NCI-H345 (cell line): ENCODE data around the gene SEZ6L2.
"Not testable (repeated sequence)": the region's sequence is repeated elsewhere in the genome, so short reads cannot be mapped to it uniquely, and the experiment has no call there.

Experiments used
- DNase-seq: peaks from one replicate; lab custom pipeline; 2025; lab: John Stamatoyannopoulos, UW

The SEZ6L2 gene

GRCh38 chr16:29854520-29855100 is 44.7 kb downstream of the SEZ6L2 start:
- no peak for DNase-seq

GRCh38 chr16:29852654-29853053 is 46.7 kb downstream of the SEZ6L2 start:
- no peak for DNase-seq

- no peak for DNase-seq
Observed at GRCh38 chr16:29850998-29851397, 48.4 kb downstream of the SEZ6L2 start.

- DNase-seq, result no peak
Observed at GRCh38 chr16:29849505-29849904, 49.8 kb downstream of the SEZ6L2 start.

DNA sequence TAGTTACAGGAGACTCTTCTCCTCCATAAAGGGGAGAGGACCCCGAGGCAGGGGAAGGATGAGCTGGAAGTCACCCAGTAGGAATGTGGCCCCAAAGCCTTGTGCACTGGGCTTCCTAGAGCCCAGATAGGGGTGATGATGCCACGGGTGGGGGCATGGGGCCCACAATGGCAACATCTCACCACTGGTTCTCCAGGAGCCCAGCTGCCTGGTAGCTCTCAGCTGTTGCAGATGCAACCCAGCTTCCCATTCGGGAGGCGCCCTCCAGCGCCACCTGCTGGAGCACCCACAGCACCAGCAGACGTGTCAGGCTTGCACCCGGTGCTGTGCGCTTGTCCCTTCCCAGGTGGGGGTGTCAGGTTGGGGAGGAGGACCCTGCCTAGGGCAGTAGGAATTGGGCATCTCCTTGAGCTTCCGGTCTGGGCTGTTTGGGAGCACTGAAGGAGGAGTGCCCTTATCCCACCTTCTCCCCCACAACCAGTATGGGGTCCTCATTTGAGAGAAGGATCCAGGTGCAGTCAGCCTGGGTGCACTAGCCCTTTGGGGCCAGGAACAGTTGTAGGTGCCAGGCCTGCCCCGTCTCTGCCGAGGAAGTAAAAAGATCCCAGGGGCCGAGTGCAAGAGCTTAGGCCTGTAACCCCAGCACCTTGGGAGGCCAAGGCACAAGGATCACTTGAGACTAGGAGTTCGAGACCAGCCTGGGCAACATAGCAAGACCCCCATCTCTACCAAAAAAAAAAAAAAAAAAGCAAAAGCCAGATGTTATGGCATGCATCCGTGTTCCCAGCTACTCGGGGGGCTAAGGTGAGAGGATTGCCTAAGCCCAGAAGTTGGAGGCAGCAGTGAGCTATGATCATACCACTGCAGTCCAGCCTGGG is 50.7 kb downstream of the SEZ6L2 start:
- DNase-seq, result peak; percentile 78

GRCh38 chr16:29845656-29846055 is 53.7 kb downstream of the SEZ6L2 start:
- no peak for DNase-seq

- DNase-seq, result no peak
Observed at GRCh38 chr16:29844575-29845331, 54.6 kb downstream of the SEZ6L2 start.

DNA sequence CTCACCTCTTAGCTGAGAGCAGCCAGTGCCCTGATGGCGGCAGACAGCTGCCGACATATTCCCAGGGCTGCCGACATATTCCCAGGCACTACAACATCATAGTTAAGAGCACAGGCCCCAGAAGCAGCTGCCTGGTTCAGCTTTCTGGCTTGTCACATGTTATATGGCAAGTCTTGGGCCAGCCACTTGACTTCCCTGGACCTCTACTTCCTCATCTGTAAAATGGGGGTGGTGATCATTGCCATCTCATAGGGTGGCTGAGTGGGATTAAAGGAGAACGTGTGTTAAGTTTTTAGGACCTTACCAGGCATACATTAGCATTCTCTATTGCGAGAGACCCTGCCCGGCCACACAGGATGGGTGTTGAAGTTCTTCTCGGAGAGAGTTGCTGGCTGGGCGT is 55.4 kb downstream of the SEZ6L2 start:
- no peak for DNase-seq

DNA sequence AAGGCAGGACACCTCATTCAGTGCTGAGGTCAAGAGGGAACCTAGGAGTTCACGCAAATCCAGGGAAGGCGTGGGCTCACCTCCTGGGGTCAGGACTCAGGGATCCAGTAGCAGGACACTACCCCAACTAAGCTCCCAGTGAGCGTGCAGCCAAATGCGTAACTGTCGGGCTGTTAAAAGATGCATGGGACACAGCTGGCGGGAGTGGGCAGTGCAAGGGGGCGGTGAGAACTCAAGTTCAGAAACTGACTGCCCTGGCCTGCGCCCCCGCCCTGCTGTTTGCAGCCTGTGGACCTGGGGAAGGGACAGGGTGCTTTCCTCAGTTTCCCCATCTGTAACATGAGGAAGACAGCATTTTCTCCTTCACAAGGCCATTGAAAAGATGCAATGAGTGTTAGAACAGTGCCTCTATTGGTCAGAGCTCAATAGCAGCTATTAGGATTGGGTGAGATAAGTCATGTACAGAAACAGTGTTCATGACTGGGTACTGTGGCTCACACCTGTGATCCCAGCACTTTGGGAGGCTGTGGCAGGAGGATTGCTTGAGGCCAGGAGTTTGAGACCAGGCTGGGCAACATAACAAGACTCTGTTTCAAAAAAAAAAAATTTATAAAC is 56.5 kb downstream of the SEZ6L2 start:
- no peak for DNase-seq

GRCh38 chr16:29841631-29842030 is 57.7 kb downstream of the SEZ6L2 start:
- no peak for DNase-seq

- no peak for DNase-seq
Observed at GRCh38 chr16:29840240-29840639, 59.1 kb downstream of the SEZ6L2 start.

GRCh38 chr16:29839822-29840221 is 59.5 kb downstream of the SEZ6L2 start:
- DNase-seq, result no peak

DNA sequence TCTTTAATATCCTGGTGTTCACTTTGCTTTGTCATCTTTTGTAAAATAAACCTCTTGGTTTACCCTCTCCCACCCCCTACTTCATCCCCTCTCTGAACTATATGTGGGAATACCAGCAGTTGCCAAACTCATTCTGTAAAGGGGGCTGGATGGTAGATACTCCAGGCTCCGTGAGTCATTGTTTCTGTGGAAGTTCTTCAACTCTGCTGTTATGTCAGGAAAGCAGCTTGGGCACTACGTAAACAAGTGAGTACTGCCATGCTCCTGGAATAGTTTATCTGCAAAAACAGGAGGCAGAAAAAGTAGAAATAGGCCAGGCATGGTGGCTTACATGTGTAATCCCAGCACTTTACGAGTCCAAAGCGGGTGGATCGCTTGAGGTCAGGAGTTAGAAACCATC is 61.5 kb downstream of the SEZ6L2 start:
- no peak for DNase-seq

GRCh38 chr16:29836623-29837022 is 62.7 kb downstream of the SEZ6L2 start:
- DNase-seq, result no peak

DNA sequence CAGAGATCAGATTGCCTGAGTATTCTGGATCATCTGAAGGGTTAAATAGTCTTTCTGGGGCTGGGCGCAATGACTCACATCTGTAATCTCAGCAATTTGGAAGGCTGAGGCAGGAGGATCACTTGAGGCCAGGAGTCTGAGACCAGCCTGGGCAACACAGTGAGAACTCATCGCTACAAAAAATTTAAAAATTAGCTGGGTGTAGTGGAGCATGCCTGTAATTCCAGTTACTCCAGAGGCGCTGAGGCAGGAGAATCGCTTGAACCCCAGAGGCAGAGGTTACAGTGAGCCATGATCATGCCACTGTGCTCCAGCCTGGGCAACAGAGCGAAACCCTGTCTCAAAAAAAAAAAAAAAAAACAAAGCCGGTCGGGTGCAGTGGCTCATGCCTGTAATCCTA is 63.4 kb downstream of the SEZ6L2 start:
- no peak for DNase-seq

DNA sequence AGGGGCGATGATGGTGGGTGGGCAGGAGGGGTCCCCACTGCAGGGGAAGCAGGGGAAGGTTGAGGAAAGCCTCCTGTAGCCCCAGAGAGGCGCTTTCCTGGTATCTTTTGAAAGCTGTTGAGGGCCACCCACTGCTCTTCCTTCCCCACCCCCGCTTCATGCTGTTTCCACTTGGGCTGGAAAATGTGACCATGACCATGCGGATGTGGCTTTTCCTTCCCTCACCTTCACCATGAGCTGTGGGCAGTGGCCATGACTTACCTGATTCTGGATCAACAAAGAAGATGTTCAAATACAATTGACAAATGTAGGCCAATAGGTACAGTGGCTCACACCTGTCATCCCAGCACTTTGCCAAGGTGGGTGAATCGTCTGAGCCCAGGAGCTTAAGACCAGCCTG is 65.3 kb downstream of the SEZ6L2 start:
- no peak for DNase-seq

GRCh38 chr16:29833219-29833618 is 66.1 kb downstream of the SEZ6L2 start:
- not testable (repeated sequence) for DNase-seq

GRCh38 chr16:29831490-29831889 is 67.9 kb downstream of the SEZ6L2 start:
- DNase-seq, result no peak

GRCh38 chr16:29830774-29831173 is 68.6 kb downstream of the SEZ6L2 start:
- no peak for DNase-seq

DNA sequence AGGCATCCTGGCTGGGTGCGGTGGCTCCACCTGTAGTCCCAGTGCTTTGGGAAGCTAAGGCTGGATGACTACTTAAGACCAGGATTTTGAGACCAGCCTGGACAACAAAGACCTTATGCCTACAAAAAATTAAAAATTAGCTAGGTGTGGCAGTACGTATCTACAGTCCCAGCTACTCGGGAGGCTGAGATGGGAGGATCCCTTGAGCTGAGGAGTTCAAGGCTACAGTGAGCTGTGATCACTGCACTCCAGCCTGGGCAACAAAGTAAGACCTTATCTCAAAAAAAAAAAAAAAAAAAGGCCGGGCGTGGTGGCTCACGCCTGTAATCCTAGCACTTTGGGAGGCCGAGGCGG is 73.0 kb downstream of the SEZ6L2 start:
- no peak for DNase-seq

DNA sequence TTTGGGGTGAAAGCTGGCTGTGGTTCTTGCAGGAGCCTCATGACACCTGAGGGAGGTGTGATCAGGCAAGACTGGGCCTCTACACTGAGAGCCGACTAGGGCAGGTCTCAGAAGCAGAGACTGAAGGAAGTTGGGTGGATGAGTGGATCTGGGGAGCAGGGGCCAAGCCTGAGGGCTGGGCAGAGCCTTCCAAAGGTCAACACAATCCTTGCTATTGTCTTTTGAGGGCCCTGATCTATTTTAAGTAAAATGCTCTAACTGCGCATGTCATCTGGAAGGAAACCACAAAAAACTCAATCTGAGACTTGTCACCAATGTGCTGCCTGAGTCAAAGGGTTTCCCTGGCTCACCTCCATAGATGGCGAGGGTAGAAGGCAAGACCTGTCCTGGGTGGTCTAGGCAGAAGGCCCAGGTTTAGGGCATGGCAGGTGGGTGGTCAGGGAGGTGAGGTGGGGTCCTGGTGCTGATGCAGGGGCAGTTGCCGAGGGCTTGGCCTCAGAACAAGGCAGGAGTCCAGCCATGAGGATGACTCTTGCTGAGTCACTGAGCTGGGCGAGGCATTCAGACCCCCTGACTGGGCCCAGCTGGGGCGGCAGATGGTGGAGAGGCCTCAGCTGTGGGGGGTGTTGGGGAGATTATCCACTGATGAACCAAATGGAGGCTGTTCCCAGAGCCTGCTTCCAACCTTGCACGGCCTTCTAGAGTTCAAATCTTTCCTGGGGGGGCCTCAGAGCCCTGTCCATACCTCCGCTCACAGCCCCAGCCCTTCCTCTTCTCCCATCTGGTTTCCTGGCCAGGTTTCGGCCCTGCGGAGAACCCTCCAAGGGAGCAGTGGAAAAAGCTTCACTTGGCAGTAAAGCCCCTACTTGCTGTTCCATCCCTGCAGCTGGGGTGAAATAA is 74.0 kb downstream of the SEZ6L2 start:
- DNase-seq, result no peak
